C4-2B (cell line): Measurements from ENCODE around the gene BBX.

Experiments
- CTCF ChIP-seq: fragments of 450-650 bp; conservative IDR thresholded peaks from 2 replicates; pipeline ENCODE4 v1.5.1; 2017; ENCODE audit warnings: mild to moderate bottlenecking
- ZFX ChIP-seq: fragments of 450-650 bp; IDR thresholded peaks from 2 replicates; pipeline ENCODE4 v1.6.1; 2017

- TF ChIP-seq CTCF (no peak), ZFX (no peak)
These were observed 32.6 kb downstream of the BBX start for GRCh38 chr3:107555359-107555758.
